ENCODE data around the gene SOX9.
A peak's percentile ranks its signal among the peaks of the same experiment; 100 is the strongest.
"Not testable (repeated sequence)": the region's sequence is repeated elsewhere in the genome, so short reads cannot be mapped to it uniquely, and the experiment has no call there.

Gene SOX9

GRCh38 chr17:72126575-72127486, 6.0 kb downstream of the SOX9 start:
- DNase-seq: no peak

GRCh38 chr17:72128039-72128438, 7.2 kb downstream of the SOX9 start:
- no peak for DNase-seq

- no peak for DNase-seq
Measured at GRCh38 chr17:72134608-72135394, 14.0 kb downstream of the SOX9 start.

- no peak for DNase-seq
Measured at GRCh38 chr17:72135546-72136325, 14.9 kb downstream of the SOX9 start.

DNA sequence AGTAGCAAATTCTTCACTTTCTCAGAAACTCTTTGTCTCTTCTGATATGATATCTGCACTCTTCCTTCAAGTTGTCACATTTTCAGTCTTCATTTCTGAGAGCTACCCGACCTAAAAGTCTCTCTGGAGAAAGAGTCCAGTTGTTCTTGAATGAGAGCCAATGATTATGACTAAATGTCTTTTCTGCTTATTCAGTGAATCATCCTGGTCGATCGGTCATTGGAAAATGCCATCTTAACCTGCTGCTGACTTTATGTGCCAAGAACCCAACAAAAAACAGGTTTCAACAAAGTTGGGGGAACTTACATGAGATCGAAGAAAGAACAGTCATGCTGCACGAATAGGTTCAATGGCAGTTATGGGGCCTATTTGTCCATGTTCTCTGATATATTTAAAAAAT, 15.9 kb downstream of the SOX9 start:
- no peak for DNase-seq

DNA sequence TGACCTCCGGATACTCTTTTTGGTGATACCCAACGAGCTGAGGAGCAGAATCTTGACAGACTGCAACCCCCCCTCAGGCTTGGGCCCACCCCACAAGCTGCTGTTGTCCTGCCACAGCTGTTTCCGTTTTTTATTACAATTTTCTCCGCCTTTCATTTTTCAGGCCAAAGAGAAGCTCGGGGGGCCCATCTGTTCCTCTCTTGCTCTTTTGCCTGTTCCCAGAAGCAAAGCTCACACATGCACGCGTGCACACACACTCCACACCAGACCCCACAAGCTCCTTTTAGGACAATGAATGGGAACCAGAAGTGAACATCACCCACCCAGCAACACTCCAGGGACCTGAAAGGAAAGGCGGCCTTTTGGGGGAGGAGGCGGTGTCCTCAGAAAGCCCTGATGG, 16.3 kb downstream of the SOX9 start:
- DNase-seq: no peak

DNA sequence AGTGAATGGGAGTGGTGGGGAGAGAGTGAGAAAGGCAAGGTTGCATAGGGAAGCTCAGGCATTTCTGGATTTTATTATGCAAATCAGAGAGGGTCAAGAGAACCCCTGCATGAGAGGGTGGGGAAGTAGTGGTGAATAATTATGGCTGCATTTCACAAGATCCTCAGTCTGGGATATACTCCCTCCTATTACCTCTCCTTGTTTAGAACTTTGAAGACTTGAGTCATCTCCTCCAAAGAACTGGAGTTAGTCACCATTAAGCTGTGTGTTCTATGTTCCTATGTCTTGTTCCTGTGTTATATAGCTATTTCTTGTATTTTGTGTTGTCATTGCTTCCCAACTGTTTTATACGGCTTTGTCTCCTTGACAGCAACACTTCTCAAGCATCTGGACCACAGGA, 18.4 kb downstream of the SOX9 start:
- no peak for DNase-seq

DNA sequence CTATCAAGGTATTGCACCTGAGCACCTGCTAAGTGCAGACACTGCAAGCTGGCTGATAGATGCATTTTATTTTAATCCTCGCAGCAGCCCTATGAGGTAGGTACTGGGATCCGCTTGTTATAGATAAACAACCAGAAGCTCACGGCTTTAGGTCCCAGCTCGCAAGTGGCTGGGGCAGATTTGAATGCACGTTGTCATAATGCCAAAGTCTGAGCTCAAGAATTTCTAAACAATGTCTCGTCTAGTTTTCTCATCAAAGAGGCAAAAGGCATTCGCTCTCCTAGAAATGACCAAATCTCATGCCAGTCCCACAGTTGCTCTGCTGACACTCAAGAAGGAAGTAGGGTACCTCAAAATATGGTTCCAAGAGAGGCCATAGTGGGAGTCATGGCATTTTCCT, 20.5 kb downstream of the SOX9 start:
- DNase-seq: no peak

DNA sequence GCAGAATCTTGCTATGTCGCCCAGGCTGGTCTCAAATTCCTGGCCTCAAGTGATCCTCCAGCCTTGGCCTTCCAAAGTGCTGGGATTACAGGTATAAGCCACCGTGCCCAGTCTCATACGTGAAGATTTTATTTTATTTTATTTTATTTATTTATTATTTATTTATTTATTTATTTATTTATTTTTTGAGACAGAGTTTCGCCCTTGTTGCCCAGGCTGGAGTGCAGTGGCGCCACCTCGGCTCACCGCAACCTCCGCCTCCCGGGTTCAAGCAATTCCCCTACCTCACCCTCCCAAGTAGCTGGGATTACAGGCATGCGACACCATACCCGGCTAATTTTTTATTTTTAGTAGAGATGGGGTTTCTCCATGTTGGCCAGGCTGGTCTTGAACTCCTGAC, 21.3 kb downstream of the SOX9 start:
- not testable (repeated sequence) for DNase-seq

- peak; percentile 43 for DNase-seq
Measured at GRCh38 chr17:72142614-72143013, 21.8 kb downstream of the SOX9 start.

DNA sequence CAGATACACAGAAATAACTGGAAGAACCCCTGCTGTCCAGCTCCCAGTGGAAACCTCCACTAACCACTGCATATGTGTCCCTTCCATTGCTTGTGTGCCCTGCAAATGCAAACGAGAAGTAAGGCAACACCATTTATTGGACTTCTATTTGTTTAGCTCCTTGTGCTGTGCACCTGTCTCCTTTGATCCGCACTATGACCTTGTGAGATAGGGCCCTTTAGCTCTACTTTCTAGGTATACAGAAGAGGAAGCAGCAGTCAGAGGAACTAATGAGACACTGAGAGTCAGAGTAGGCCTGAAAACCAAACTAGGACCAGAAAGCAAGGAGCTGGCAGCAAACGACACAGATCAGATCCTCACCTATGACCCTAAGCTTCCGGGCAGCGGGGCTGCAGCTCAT, 22.4 kb downstream of the SOX9 start:
- DNase-seq: peak; percentile 83

DNA sequence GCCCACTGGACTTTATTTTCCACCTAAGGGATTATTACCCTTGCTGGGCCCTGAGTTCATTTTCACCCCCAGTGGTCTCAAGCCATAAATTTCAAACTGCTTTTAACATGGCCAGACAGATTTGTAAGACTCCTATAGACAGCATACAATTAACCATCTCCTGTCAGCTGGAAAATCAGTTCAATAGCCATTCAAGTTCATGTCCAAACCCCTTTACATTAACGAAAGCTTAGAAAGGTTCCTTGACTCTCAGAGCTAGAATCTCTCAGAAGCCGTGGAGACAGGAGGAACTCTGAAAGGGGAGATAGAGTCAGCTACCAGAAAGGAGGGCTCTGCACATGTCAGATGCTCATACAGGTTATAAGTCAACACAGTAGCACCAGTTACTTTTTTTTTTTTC, 23.3 kb downstream of the SOX9 start:
- DNase-seq: no peak

GRCh38 chr17:72145562-72145961, 24.7 kb downstream of the SOX9 start:
- no peak for DNase-seq

DNA sequence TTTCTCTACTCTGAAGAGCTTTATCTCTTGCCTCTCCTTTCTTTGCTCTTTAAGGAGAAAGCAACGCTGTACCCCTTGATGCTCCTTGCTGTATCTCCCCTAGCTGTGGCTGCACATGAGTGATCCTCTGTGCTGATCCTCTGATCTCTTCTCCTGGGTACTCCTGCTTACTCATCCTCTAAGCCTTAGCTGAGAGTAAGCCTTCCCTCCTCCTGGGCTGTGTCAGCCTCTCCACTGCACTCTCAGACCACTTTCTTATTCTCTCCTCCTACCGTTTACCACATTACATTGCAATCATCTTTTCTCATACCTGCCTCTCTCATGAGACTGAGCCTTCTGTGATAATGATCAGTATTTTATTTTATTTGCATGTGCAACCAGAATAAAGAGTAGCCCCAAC, 25.1 kb downstream of the SOX9 start:
- no peak for DNase-seq

GRCh38 chr17:72146371-72146770, 25.6 kb downstream of the SOX9 start:
- no peak for DNase-seq

- DNase-seq: peak; percentile 50
Measured at GRCh38 chr17:72150632-72151460, 30.0 kb downstream of the SOX9 start.

DNA sequence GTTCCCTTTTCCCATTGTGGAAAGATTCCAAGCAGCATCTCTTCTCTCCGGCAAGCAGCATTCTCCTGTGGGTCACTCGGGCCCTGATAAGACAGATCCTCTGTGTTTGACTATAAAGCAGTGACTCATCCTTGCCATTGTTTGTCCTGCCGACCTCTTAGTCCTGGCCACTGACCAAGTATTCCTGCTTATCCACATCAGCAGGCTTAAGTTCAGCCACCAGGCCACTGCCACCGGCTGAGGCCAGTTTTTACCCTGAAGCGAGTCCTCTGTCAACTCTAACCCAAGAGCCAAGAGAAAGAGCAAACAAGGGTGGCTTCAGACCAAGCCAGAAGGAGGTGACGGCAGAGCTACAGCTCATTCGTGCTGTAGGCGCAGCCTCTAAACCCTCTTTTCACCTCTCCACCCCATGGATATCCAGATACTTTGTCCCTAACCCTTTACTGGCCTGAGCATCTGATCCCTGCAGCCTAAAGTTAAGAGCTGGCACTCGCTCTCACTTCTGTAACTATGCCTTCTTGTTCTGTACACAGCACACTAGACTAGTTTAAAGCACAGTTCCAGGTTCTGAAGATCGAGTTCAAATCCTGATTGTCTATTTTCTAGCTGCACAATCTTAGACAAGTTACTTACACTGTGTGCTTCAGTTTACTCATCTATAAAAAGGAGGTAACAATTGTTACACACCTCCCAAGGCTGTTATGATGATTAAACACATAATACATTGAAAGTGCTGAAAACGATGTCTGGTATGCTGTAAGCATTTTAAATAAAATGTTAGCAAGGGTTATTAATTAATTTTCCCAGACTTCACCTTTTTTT, 31.0 kb downstream of the SOX9 start:
- DNase-seq: peak; percentile 95

GRCh38 chr17:72152387-72152929, 31.6 kb downstream of the SOX9 start:
- DNase-seq: no peak

GRCh38 chr17:72158895-72159885, 38.4 kb downstream of the SOX9 start:
- no peak for DNase-seq

DNA sequence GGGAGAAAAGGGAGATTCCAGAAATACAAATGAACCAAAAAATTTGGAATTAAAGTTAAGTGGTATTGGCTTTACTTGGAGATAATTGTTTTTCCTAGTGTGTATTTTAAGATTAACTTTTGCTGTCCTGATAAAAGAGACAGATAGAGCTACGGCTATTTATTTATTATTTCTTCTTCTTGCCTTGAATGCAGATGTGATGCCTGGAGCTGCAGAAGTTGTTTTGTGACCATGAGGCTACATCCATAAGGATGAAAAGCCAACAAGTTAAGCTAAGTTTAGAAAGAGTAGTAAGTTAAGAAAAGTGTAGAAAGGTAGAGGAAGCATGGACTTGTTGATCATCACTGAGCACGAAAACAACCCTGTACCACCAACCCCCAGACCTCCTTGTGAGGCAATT, 41.7 kb downstream of the SOX9 start:
- no peak for DNase-seq

Measured in NCI-H146 (cell line).